Trophoblast cell (in vitro differentiated cells and primary cell): ENCODE data around the gene AAK1.
A peak's percentile ranks its signal among the peaks of the same experiment; 100 is the strongest.

ENCODE experiments used
- DNase-seq, 2 donors: peaks; one replicate each; pipeline ENCODE4 v3.0.0-alpha.2; 2016
- H2AFZ ChIP-seq: 2 replicates; pipeline ENCODE4 v1.6.1; 2013; ENCODE audit warnings: low read length, moderate library complexity, mild to moderate bottlenecking; ENCODE audit not compliant: insufficient read depth, poor library complexity
- H2AK5ac ChIP-seq: 2 replicates; pipeline ENCODE4 v1.6.1; 2013; ENCODE audit warnings: mild to moderate bottlenecking, low read length
- H2BK120ac ChIP-seq: 2 replicates; pipeline ENCODE4 v1.6.1; 2013; ENCODE audit warnings: low read length, mild to moderate bottlenecking, moderate library complexity; ENCODE audit not compliant: insufficient read depth, poor library complexity
- H2BK12ac ChIP-seq: 2 replicates; pipeline ENCODE4 v1.6.1; 2013; ENCODE audit warnings: mild to moderate bottlenecking, low read length, moderate library complexity
- H2BK5ac ChIP-seq: 2 replicates; pipeline ENCODE4 v1.6.1; 2013; ENCODE audit warnings: low read length, low read depth, moderate library complexity, mild to moderate bottlenecking; ENCODE audit not compliant: poor library complexity
- H3K14ac ChIP-seq: 2 replicates; pipeline ENCODE4 v1.6.1; 2013; ENCODE audit warnings: mild to moderate bottlenecking, low read length
- H3K18ac ChIP-seq: 2 replicates; pipeline ENCODE4 v1.6.1; 2013; ENCODE audit warnings: mild to moderate bottlenecking, low read length
- H3K23ac ChIP-seq: 2 replicates; pipeline ENCODE4 v1.6.1; 2013; ENCODE audit warnings: low read length
- H3K27ac ChIP-seq: 2 replicates; pipeline ENCODE4 v1.5.1; 2013; ENCODE audit warnings: low read depth, mild to moderate bottlenecking, inconsistent platforms, low read length, moderate library complexity
- H3K27me3 ChIP-seq: 2 replicates; pipeline ENCODE4 v1.6.1; 2013; ENCODE audit warnings: inconsistent platforms, mild to moderate bottlenecking, low read length, moderate library complexity; ENCODE audit not compliant: insufficient read depth
- H3K36me3 ChIP-seq, 2 experiments: 1 replicate in 1 of 2; 2 replicates in 1 of 2; pipeline ENCODE4 v1.6.1; 2013; ENCODE audit warnings: low read length in 2 of 2, mild to moderate bottlenecking in 2 of 2, moderate library complexity in 1 of 2; ENCODE audit not compliant: insufficient read depth in 2 of 2, control insufficient read depth in 1 of 2
- H3K4ac ChIP-seq: 2 replicates; pipeline ENCODE4 v1.6.1; 2013; ENCODE audit warnings: low read depth, mild to moderate bottlenecking, low read length, moderate library complexity
- H3K4me1 ChIP-seq, 2 experiments: 1 replicate in 1 of 2; 2 replicates in 1 of 2; pipeline ENCODE4 v1.6.1; 2013; ENCODE audit warnings: low read length in 2 of 2, mild to moderate bottlenecking in 2 of 2, moderate library complexity in 1 of 2; ENCODE audit not compliant: insufficient read depth in 2 of 2, control insufficient read depth in 1 of 2
- H3K4me2 ChIP-seq: 2 replicates; pipeline ENCODE4 v1.6.1; 2013; ENCODE audit warnings: inconsistent platforms, mild to moderate bottlenecking, low read length, moderate library complexity
- H3K4me3 ChIP-seq: 2 replicates; pipeline ENCODE4 v1.5.1; 2013; ENCODE audit warnings: mild to moderate bottlenecking, low read depth, low read length, inconsistent platforms
- H3K79me1 ChIP-seq: one replicate; pipeline ENCODE4 v1.6.1; 2013; ENCODE audit warnings: low read length
- H3K79me2 ChIP-seq: 2 replicates; pipeline ENCODE4 v1.6.1; 2013; ENCODE audit warnings: low read length, mild to moderate bottlenecking; ENCODE audit not compliant: control insufficient read depth, insufficient read depth, poor library complexity
- H3K9ac ChIP-seq: 2 replicates; pipeline ENCODE4 v1.6.1; 2013; ENCODE audit warnings: mild to moderate bottlenecking, low read length
- H3K9me3 ChIP-seq: 2 replicates; pipeline ENCODE4 v1.6.1; 2013; ENCODE audit warnings: low read depth, mild to moderate bottlenecking, control low read depth, inconsistent platforms, low read length; ENCODE audit not compliant: insufficient read depth
- H4K12ac ChIP-seq: 2 replicates; pipeline ENCODE4 v1.6.1; 2013; ENCODE audit warnings: low read depth, mild to moderate bottlenecking, low read length, moderate library complexity
- H4K8ac ChIP-seq: 2 replicates; pipeline ENCODE4 v1.6.1; 2013; ENCODE audit warnings: low read depth, mild to moderate bottlenecking, low read length, moderate library complexity
- H4K91ac ChIP-seq: one replicate; pipeline ENCODE4 v1.6.1; 2013; ENCODE audit warnings: low read depth, mild to moderate bottlenecking, low read length, moderate library complexity
- WGBS: extraction: QIAGEN DNeasy Blood & Tissue Kit; methylation state at CpG from one replicate; pipeline ENCODE4 v1.1.7; 2013; ENCODE audit warnings: missing lambda C conversion rate; ENCODE audit not compliant: insufficient read length, insufficient coverage; ENCODE audit errors: extremely low coverage; 5-methylcytosine and 5-hydroxymethylcytosine counted together

The AAK1 gene

GRCh38 chr2:69635432-69635831, 8.1 kb downstream of the AAK1 start:
- Histone ChIP-seq H3K27ac (no peak overlapping the region), H4K8ac (no peak overlapping the region), H3K9me3 (no peaks in the 10 kb centered on the region), H3K4me3 (no peak overlapping the region), H3K9ac (no peak overlapping the region), H3K23ac (no peak overlapping the region), H3K36me3 (peaks cover 2 to 3% of the 10 kb centered on the region in 2 experiments), H2BK120ac (no peak overlapping the region), H2BK5ac (no peak overlapping the region), H3K79me2 (peaks cover 4% of the 10 kb centered on the region), H3K27me3 (no peaks in the 10 kb centered on the region), H2AK5ac (no peak overlapping the region), H2AFZ (no peak overlapping the region), H3K14ac (no peak overlapping the region), H2BK12ac (no peak overlapping the region), H3K18ac (no peak overlapping the region), H3K79me1 (no peaks in the 10 kb centered on the region), H4K91ac (no peak overlapping the region), H3K4ac (no peak overlapping the region), H3K4me2 (no peak overlapping the region), H3K4me1 (peaks cover 9 to 11% of the 10 kb centered on the region in 2 experiments), H4K12ac (no peak overlapping the region)
- WGBS: no CpG with 5 or more reads among the region's 3 CpGs
- no peak for DNase-seq

- no peak overlapping the region for H2BK12ac ChIP-seq
- no peak overlapping the region for H4K8ac ChIP-seq
- H2AFZ ChIP-seq: no peak overlapping the region
- no peak overlapping the region for H3K4me3 ChIP-seq
- H3K9ac ChIP-seq: no peak overlapping the region
- no peak overlapping the region for H3K18ac ChIP-seq
- no peak overlapping the region for H3K27ac ChIP-seq
- H3K14ac ChIP-seq: no peak overlapping the region
- H4K91ac ChIP-seq: no peak overlapping the region
- WGBS: no CpG with 5 or more reads among the region's 4 CpGs
- DNase-seq: peak in 1 of 2 donors; percentile 58
- no peak overlapping the region for H2BK120ac ChIP-seq
- H3K4ac ChIP-seq: no peak overlapping the region
- H3K9me3 ChIP-seq: no peaks in the 10 kb centered on the region
- peaks cover 2% of the 10 kb centered on the region for H3K79me2 ChIP-seq
- no peak overlapping the region for H4K12ac ChIP-seq
- H2AK5ac ChIP-seq: no peak overlapping the region
- peaks cover 2 to 3% of the 10 kb centered on the region in 2 experiments for H3K36me3 ChIP-seq
- H3K79me1 ChIP-seq: no peaks in the 10 kb centered on the region
- no peak overlapping the region for H2BK5ac ChIP-seq
- no peak overlapping the region for H3K4me2 ChIP-seq
- no peaks in the 10 kb centered on the region for H3K27me3 ChIP-seq
- no peak overlapping the region for H3K23ac ChIP-seq
- H3K4me1 ChIP-seq: peaks cover 3 to 5% of the 10 kb centered on the region in 2 experiments
These were observed 9.2 kb downstream of the AAK1 start for GRCh38 chr2:69634196-69634821.

GRCh38 chr2:69631402-69631801, 12.1 kb downstream of the AAK1 start:
- DNase-seq: no peak
- Histone ChIP-seq H3K27ac (no peak overlapping the region), H3K79me1 (no peaks in the 10 kb centered on the region), H3K27me3 (no peaks in the 10 kb centered on the region), H3K9me3 (no peaks in the 10 kb centered on the region), H3K14ac (no peak overlapping the region), H2AK5ac (no peak overlapping the region), H3K36me3 (peaks cover 2 to 3% of the 10 kb centered on the region in 2 experiments), H3K4me1 (peaks cover 0 to 2% of the 10 kb centered on the region in 2 experiments), H2AFZ (no peak overlapping the region), H3K23ac (no peak overlapping the region), H2BK12ac (no peak overlapping the region), H3K4me2 (no peak overlapping the region), H3K4ac (peak overlapping the region; percentile 83), H3K79me2 (no peaks in the 10 kb centered on the region), H4K91ac (no peak overlapping the region), H4K12ac (no peak overlapping the region), H3K4me3 (no peak overlapping the region), H3K9ac (no peak overlapping the region), H3K18ac (no peak overlapping the region), H2BK5ac (no peak overlapping the region), H2BK120ac (no peak overlapping the region), H4K8ac (no peak overlapping the region)

GRCh38 chr2:69629921-69630608, 13.5 kb downstream of the AAK1 start:
- Histone ChIP-seq H4K12ac (no peak overlapping the region), H2AFZ (no peak overlapping the region), H3K9me3 (no peaks in the 10 kb centered on the region), H3K79me1 (no peaks in the 10 kb centered on the region), H3K4ac (peak overlapping the region; percentile 3), H3K79me2 (peaks cover under 1% of the 10 kb centered on the region), H3K9ac (no peak overlapping the region), H3K27me3 (no peaks in the 10 kb centered on the region), H2AK5ac (no peak overlapping the region), H3K14ac (no peak overlapping the region), H3K4me2 (no peak overlapping the region), H4K8ac (no peak overlapping the region), H3K4me1 (peaks cover 0 to 2% of the 10 kb centered on the region in 2 experiments), H3K18ac (no peak overlapping the region), H3K23ac (no peak overlapping the region), H3K4me3 (no peak overlapping the region), H2BK5ac (no peak overlapping the region), H3K27ac (no peak overlapping the region), H4K91ac (no peak overlapping the region), H2BK120ac (no peak overlapping the region), H2BK12ac (no peak overlapping the region), H3K36me3 (peaks cover 2 to 3% of the 10 kb centered on the region in 2 experiments)
- no peak for DNase-seq
- no CpG with 5 or more reads among the region's 6 CpGs for WGBS
